Panc1 (cell line): ENCODE measurements around the gene ACOX3. TPM values are rescaled to one million over a fixed set of nuclear protein-coding genes. Genes with fewer than 3 reads are reported as not detected.

Source experiments
- ATAC-seq: fragments of 200-7000 bp; cut with Tn5 transposase; 2 replicates; pipeline ENCODE4 v1.9.1; 2020; ENCODE audit warnings: mild to moderate bottlenecking, moderate library complexity
- BruUV-seq: library from RNA; stranded (reverse); fragments of 400-500 nt; replicated peaks from 2 replicates; lab custom pipeline; 2021; lab: Mats Ljungman, UMichigan
- CTCF ChIA-PET: fragments of 300-600 bp; sonication (Branson Sonifier 250); formaldehyde crosslinking; loops from one replicate; lab custom pipeline; 2022; ENCODE audit warnings: antibody characterized with exemption; lab: Charles Lee
- POLR2A ChIA-PET: fragments of 300-600 bp; sonication (Branson Sonifier 250); formaldehyde crosslinking; loops from one replicate; lab custom pipeline; 2022; ENCODE audit warnings: antibody characterized with exemption; lab: Charles Lee
- DNase-seq: peaks from one replicate; pipeline ENCODE4 v3.0.0-alpha.2; 2010; ENCODE audit warnings: low read depth, low spot score
- H3K27ac ChIP-seq: 2 replicates; pipeline ENCODE4 v1.5.1; 2011; ENCODE audit warnings: mild to moderate bottlenecking, low read length, inconsistent platforms
- H3K27me3 ChIP-seq: fragments of 200-500 bp; sonication (Bioruptor generic); 2 replicates; pipeline ENCODE4 v1.6.0; 2014; ENCODE audit warnings: low read length, inconsistent platforms; ENCODE audit not compliant: control insufficient read depth, insufficient read depth
- H3K36me3 ChIP-seq: fragments of 200-500 bp; sonication (Bioruptor generic); 2 replicates; pipeline ENCODE4 v1.5.1; 2014; ENCODE audit warnings: inconsistent platforms, mild to moderate bottlenecking, low read length, moderate library complexity; ENCODE audit not compliant: control insufficient read depth, insufficient read depth
- H3K4me1 ChIP-seq: 2 replicates; pipeline ENCODE4 v1.5.1; 2011; ENCODE audit warnings: inconsistent platforms, mild to moderate bottlenecking, low read length, moderate library complexity; ENCODE audit not compliant: control insufficient read depth, insufficient read depth
- H3K4me3 ChIP-seq, 2 experiments: 2 replicates each; pipeline ENCODE4 v1.5.1; 2011 to 2012; ENCODE audit warnings: low read depth in 2 of 2, low read length in 2 of 2, mild to moderate bottlenecking in 2 of 2, inconsistent platforms in 1 of 2, moderate library complexity in 1 of 2
- H3K9me3 ChIP-seq: fragments of 200-500 bp; sonication (Bioruptor generic); 2 replicates; pipeline ENCODE4 v1.5.1; 2014; ENCODE audit warnings: low read depth, mild to moderate bottlenecking, inconsistent platforms, low read length, moderate library complexity; ENCODE audit not compliant: control insufficient read depth, insufficient read depth
- CTCF ChIP-seq: fragments of 450-650 bp; IDR thresholded peaks from 2 replicates; pipeline ENCODE4 v1.5.1; 2017; ENCODE audit warnings: mild to moderate bottlenecking
- POLR2AphosphoS5 ChIP-seq: IDR thresholded peaks from 2 replicates; pipeline ENCODE4 v1.6.1; 2012; ENCODE audit warnings: mild to moderate bottlenecking, low read depth, low read length, moderate library complexity
- REST ChIP-seq, 2 experiments: IDR thresholded peaks; 2 replicates each; pipeline ENCODE4 v1.6.1; 2011 to 2012; ENCODE audit warnings: low read depth in 2 of 2, control low read depth in 1 of 2, low read length in 1 of 2, mild to moderate bottlenecking in 1 of 2, moderate library complexity in 1 of 2; ENCODE audit not compliant: insufficient read depth in 1 of 2
- SIN3A ChIP-seq: IDR thresholded peaks from 2 replicates; pipeline ENCODE4 v1.6.1; 2012; ENCODE audit warnings: low read depth, mild to moderate bottlenecking, low read length, moderate library complexity, borderline replicate concordance; ENCODE audit not compliant: insufficient read depth
- TCF7L2 ChIP-seq: IDR thresholded peaks from 2 replicates; pipeline ENCODE4 v1.6.1; 2011; ENCODE audit warnings: mild to moderate bottlenecking, low read depth, low read length, inconsistent platforms
- in situ Hi-C: cut with HindIII; loops from 2 replicates; pipeline ENCODE4 v1.10.0; 2016; ENCODE audit warnings: low sequenced_read_pairs, low pct_unique_long_range_greater_than_20kb
- intact Hi-C: fragments of 100-400 bp; cut with micrococcal nuclease; formaldehyde crosslinking; loops from one replicate; pipeline ENCODE4 v1.10.0; 2022; ENCODE audit not compliant: unreplicated experiment
- total RNA-seq: library from RNA; stranded (reverse); gene quantifications from one replicate; pipeline ENCODE4 v1.2.1, GENCODE V29; 2021; ENCODE audit not compliant: unreplicated experiment

Gene ACOX3
- total RNA-seq, 1 experiment from 2014 or later: 15.4 TPM

GRCh38 chr4:8365353-8365752 is 75.2 kb downstream of the ACOX3 start:
- H3K27ac ChIP-seq: no peak overlapping the region
- DNase-seq: no peak
- no peaks in the 10 kb centered on the region for H3K4me1 ChIP-seq
- H3K4me3 ChIP-seq: no peak overlapping the region
- TF ChIP-seq POLR2AphosphoS5: no peak
- no peak for TF ChIP-seq CTCF
- no peak for TF ChIP-seq REST (IDR thresholded peaks at IDR 0.05; ENCODE audit: insufficient read depth in 1 of 2, low read depth in 2 of 2, low read length in 1 of 2)
- no peak for TF ChIP-seq TCF7L2
- no peak for TF ChIP-seq SIN3A
- BruUV-seq: no TSS peak
- intact Hi-C loops: no loop called here
- CTCF ChIA-PET: no interaction called here
- no peaks in the 10 kb centered on the region for H3K36me3 ChIP-seq
- H3K27me3 ChIP-seq: no peaks in the 10 kb centered on the region
- ATAC-seq: no peak
- POLR2A ChIA-PET: no interaction called here
- no peaks in the 10 kb centered on the region for H3K9me3 ChIP-seq
- in situ Hi-C loops: no loop called here

GRCh38 chr4:8364848-8365350 is 75.6 kb downstream of the ACOX3 start:
- Histone ChIP-seq H3K9me3 (no peaks in the 10 kb centered on the region), H3K36me3 (no peaks in the 10 kb centered on the region), H3K27me3 (no peaks in the 10 kb centered on the region), H3K4me3 (no peak overlapping the region), H3K4me1 (no peaks in the 10 kb centered on the region), H3K27ac (no peak overlapping the region)
- DNase-seq (no peak), ATAC-seq (no peak)
- intact Hi-C loops: no loop called here
- BruUV-seq: no TSS peak
- TF ChIP-seq CTCF (no peak), POLR2AphosphoS5 (no peak), REST (IDR thresholded peaks at IDR 0.05; ENCODE audit: insufficient read depth in 1 of 2, low read depth in 2 of 2, low read length in 1 of 2) (no peak), TCF7L2 (no peak), SIN3A (no peak)
- ChIA-PET POLR2A (no interaction called here), CTCF (no interaction called here)
- in situ Hi-C loops: no loop called here
